SK-MEL-5 (cell line): ENCODE data around the gene CST1. TPM values are rescaled to one million over a fixed set of nuclear protein-coding genes. Genes with fewer than 3 reads are reported as not detected.
A peak's percentile ranks its signal among the peaks of the same experiment; 100 is the strongest.
"Not testable (repeated sequence)": the region's sequence is repeated elsewhere in the genome, so short reads cannot be mapped to it uniquely, and the experiment has no call there.

Source experiments
- DNase-seq: peaks from one replicate; pipeline ENCODE4 v3.0.0-alpha.2; 2016; ENCODE audit warnings: low read depth, low spot score
- in situ Hi-C: cut with HindIII; loops from 2 replicates; pipeline ENCODE4 v1.10.0; 2016; ENCODE audit warnings: low sequenced_read_pairs, high pct_unique_total_duplicates, low pct_unique_long_range_greater_than_20kb
- small RNA-seq, 2 experiments: library from RNA; depleted of rRNA; stranded (forward); fragments of <200 nt; gene quantifications; one replicate each; pipeline ENCODE3, GENCODE V24; 2014
- total RNA-seq: library from RNA; depleted of rRNA; stranded (reverse); fragments of >200 nt; shearing (Covaris generic); gene quantifications from 2 replicates; pipeline ENCODE4 v1.2.3, GENCODE V29; 2014; rRNA removed

Gene CST1
- total RNA-seq, 1 experiment from 2014 or later: 48.3 TPM

DNA sequence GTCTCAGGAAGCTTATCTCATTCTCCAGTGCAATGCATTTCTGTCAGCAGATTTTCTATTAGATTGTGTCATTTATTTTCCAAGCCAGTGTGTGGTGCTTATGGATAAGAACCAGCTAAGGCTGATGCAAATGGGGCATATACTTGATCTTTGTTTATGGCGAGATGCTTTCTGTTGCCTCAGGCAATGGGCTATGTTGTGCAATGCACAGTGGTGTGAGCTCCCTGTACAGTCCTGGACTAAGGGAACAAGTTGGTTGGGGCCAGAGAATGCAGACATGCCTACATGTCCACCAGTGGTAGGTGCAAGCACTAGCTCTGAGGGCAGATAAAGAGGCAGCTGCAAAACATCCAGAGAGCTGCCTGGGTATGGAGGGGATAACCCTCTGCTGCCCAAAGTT lies 16.3 kb downstream of the CST1 start:
- in situ Hi-C loops: not testable (repeated sequence)
- peak; percentile 9 for DNase-seq

GRCh38 chr20:23727016-23727415 lies 23.7 kb downstream of the CST1 start:
- DNase-seq: no peak
- in situ Hi-C loops: no loop called here

DNA sequence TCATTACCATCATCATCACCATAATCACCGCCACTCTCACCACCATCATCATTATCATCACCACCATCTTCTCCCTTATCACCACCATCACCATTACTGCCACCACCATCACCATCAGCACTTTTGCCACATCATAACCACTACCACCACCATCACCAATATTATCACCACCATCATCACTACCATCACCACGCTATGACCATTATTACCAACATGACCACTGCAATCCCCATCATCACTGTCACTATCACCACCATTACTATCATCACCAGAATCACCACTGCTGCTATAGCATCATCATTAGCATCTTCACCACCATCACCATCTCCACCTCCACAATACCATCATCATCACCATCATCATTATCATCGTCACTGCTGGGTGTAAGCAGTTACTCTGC lies 25.6 kb downstream of the CST1 start:
- DNase-seq: no peak
- in situ Hi-C loops: no loop called here

DNA sequence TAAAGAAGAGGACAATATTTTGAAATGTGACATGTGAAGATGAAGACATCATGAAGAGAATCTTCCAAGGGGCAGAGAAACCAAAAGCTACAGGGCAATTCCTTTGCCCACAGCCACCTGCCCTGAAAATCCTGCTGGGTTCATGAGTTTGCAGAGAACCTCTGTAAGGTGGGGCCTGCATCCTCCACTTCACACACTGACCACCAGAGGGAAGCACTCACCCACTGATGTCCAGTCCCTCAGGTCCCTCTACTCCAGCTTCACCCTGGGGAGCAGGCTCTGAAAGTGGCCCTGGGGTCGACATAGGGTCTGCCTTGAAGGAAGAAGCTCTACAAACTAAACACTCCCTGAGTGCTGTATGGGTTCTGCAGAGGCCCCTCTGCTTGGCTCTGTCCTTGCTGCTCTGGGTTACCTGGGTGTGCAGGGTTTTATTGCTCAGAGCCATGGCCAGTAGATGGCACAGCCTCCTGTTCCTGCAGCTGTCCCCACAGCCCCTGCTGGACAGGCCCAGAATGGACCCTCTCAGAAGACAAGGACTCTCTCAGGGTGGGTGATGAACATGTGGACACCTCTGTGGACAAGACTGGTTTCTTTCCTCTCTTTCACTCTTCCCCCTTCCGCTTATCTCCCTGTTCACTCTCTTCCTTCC lies 27.0 kb downstream of the CST1 start:
- in situ Hi-C loops: not testable (repeated sequence)
- peak; percentile 56 for DNase-seq

DNA sequence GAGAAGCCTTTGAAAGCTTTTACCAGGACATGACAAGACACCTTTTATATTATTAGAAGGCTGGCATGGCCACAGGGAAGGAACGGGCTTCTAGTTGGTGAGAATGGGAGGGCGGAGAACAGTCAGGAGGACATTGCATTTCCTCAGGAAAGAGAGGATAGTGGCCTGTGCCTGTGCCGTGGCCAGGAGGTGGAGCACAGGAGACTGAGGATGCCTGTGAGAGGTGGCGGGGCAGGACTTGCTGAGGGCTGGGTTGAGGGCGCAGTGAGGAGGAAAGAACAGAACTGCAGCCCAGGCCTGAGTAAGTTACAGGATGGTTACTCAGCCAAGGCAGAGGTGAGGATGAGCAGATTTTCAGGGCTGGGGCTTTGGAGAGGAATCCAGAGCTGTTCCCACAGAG lies 27.9 kb downstream of the CST1 start:
- in situ Hi-C loops, DNase-seq: not testable (repeated sequence)

DNA sequence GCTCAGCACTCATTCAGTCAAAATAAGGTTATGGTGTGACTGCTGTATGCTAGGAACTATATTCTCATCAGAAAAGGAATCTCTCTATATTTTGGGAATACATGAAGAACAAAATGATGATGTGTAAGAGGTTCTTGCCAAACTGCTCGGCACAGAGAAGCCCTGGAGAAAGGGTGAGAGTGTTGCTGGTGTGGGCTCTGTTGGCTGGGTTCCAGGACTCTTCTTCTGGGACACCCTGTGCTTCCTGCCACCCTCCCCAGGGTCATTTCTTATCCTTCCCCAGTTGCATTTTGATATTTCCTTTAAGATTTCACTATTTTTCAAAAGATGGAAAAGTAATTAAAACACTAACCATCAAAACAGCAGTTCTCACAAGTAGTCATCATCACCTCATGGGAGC lies 28.8 kb downstream of the CST1 start:
- no peak for DNase-seq
- in situ Hi-C loops: no loop called here

DNA sequence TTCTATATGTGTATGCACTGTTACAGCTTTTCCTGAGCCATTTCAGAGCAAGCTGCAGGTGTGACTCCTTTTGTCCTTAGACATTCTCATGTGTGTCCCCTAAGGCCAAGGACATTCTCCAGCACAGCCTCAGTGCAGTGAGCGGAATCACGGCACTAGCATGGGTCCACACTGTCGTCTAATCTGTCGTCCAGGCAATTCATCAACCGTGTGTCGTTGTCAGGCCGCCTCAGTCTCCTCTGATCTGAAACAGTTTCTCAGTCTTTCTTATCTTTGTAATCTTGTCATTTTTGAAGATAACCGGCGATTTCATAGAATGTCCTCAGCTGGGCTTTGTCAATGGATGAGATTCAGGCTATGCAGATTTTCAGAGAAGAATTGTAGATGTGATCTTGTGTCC lies 31.4 kb downstream of the CST1 start:
- in situ Hi-C loops, DNase-seq: not testable (repeated sequence)

DNA sequence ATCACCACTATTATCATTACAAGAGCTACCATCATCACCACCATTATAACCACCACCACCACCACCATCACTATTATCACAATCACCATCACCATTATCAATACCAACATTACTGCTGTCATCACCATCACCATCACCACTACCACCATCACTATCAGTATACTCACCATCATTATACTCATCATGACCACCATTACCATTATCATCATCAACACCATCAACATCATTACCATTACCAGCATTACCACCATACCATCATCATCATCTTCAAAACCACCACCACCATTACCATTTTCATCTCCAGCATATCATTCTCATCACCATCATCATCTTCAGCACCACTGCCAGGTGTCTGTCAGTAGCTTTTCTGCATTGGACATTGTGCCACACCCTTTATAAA lies 39.0 kb downstream of the CST1 start:
- in situ Hi-C loops, DNase-seq: not testable (repeated sequence)

GRCh38 chr20:23710771-23711170 lies 40.0 kb downstream of the CST1 start:
- in situ Hi-C loops: no loop called here
- no peak for DNase-seq

DNA sequence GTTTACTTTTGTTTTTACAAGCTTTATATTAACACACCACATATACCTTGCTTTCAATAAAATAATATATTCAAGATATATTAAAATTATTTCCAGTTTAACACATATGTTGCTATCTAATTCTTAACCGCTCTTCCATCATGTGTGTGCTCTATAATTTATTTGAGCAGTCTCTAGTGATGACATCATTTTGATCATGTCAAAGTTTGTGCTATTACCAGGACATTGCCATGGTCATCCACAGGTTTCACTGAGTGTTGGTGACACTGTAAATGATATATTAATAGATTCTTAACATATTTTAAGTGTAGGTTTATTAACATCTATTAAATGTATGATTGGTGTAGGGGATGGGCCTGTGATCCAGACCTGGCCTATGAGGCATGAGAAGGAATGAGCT lies 44.8 kb downstream of the CST1 start:
- no peak for DNase-seq
- in situ Hi-C loops: no loop called here

- in situ Hi-C loops: no loop called here
- no peak for DNase-seq
Observed at GRCh38 chr20:23702021-23702420, 48.7 kb downstream of the CST1 start.

- in situ Hi-C loops: no loop called here
Observed at GRCh38 chr20:23700931-23701330, 49.8 kb downstream of the CST1 start.

DNA sequence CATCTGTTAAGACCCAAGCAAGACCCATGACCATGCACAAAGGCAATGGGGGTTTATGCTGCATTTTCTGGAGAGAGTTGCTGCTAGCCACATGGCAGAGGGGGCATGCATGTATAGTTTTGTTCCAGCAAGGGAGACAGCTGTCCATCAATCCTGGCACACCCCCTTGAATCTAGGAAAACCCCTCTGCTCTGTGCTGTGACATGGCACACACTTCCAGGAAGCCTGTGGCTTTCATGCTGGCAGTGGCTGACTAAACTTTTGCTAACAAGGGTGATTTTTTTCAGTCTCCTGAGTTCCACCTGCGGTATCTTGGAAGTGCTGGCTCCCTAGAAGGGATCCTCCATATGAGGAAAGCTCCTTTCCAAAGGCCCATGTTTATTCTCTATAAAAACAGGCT lies 52.8 kb downstream of the CST1 start:
- in situ Hi-C loops: no loop called here
- no peak for DNase-seq

More at GRCh38 chr20:23700931-23701330, 49.8 kb downstream of the CST1 start:
- no peak for DNase-seq

Small RNA genes lying within 50 kb of the gene (small RNA-seq; reads per million reads assigned to genes)
- gene CST2P1: 0 reads per million in 2 experiments

Other genes starting within 250 kb of the CST1 start
- gene CST9L, start 182.5 kb downstream of the CST1 start, total RNA-seq: not detected in 2 replicates
- not detected in 2 replicates for gene CST9, start 145.0 kb downstream of the CST1 start, total RNA-seq
- gene CST3, start 113.0 kb downstream of the CST1 start, total RNA-seq: 294 and 300 TPM in 2 replicates
- not detected in 2 replicates for gene CST4, start 61.9 kb downstream of the CST1 start, total RNA-seq
- not detected in 2 replicates for gene CST2, start 75.8 kb upstream of the CST1 start, total RNA-seq
- gene CST5, start 128.8 kb upstream of the CST1 start, total RNA-seq: 0.26 TPM in 1 of 2 replicates, not detected in the other
- not detected in 2 replicates for gene GGTLC1, start 237.8 kb upstream of the CST1 start, total RNA-seq